ENCODE data around the gene EGFR. TPM values are rescaled to one million over a fixed set of nuclear protein-coding genes. Genes with fewer than 3 reads are reported as not detected.

The EGFR gene
- polyA plus RNA-seq, 1 experiment = 62.6 TPM

GRCh38 chr7:55174856-55175255 lies 156.0 kb downstream of the EGFR start:
- DNase-seq (ENCODE audit: low read depth, low spot score) = no peak
- Histone ChIP-seq H3K27ac (ENCODE audit: low read depth, low read length) (no peak overlapping the region), H3K4me3 (ENCODE audit: low read depth, low read length) (no peak overlapping the region), H3K27me3 (ENCODE audit: control insufficient read depth, insufficient read depth, low read length) (no peaks in the 10 kb centered on the region), H3K9me3 (ENCODE audit: control insufficient read depth, insufficient read depth, low read length) (no peaks in the 10 kb centered on the region; the same call in 1 of the 2 replicates)
- POLR2A ChIA-PET = no interaction called here
- CTCF ChIA-PET = no interaction called here
- TF ChIP-seq CTCF (IDR thresholded peaks at IDR 0.05; ENCODE audit: low read depth, low read length) = no peak

- H3K9me3 ChIP-seq (ENCODE audit: control insufficient read depth, insufficient read depth, low read length) = no peaks in the 10 kb centered on the region; the same call in 1 of the 2 replicates
- CTCF ChIA-PET = interaction anchor here (1.4 to 1.9 kb wide), 2 partner anchors 78 to 404 kb away, joined by 5 to 8 read pairs; no protein-coding TSS in a partner anchor
- no peak overlapping the region for H3K4me3 ChIP-seq (ENCODE audit: low read depth, low read length)
- H3K27me3 ChIP-seq (ENCODE audit: control insufficient read depth, insufficient read depth, low read length) = no peaks in the 10 kb centered on the region
- no peak for TF ChIP-seq CTCF (IDR thresholded peaks at IDR 0.05; ENCODE audit: low read depth, low read length)
- DNase-seq (ENCODE audit: low read depth, low spot score) = no peak
- H3K27ac ChIP-seq (ENCODE audit: low read depth, low read length) = no peak overlapping the region
- POLR2A ChIA-PET = interaction anchor here (0.9 kb wide), 2 partner anchors 17 to 44 kb away, joined by 3 read pairs; no protein-coding TSS in a partner anchor
Observed at GRCh38 chr7:55177068-55177530, 158.3 kb downstream of the EGFR start.

- ChIA-PET POLR2A (no interaction called here), CTCF (interaction anchor here (1.4 to 1.9 kb wide), 2 partner anchors 78 to 404 kb away, joined by 5 to 8 read pairs; no protein-coding TSS in a partner anchor)
- no peak overlapping the region for H3K4me3 ChIP-seq (ENCODE audit: low read depth, low read length)
- no peak for TF ChIP-seq CTCF (IDR thresholded peaks at IDR 0.05; ENCODE audit: low read depth, low read length)
- no peaks in the 10 kb centered on the region; the same call in 1 of the 2 replicates for H3K9me3 ChIP-seq (ENCODE audit: control insufficient read depth, insufficient read depth, low read length)
- H3K27me3 ChIP-seq (ENCODE audit: control insufficient read depth, insufficient read depth, low read length) = no peaks in the 10 kb centered on the region
- no peak for DNase-seq (ENCODE audit: low read depth, low spot score)
- no peak overlapping the region for H3K27ac ChIP-seq (ENCODE audit: low read depth, low read length)
Observed at GRCh38 chr7:55177589-55178261, 158.9 kb downstream of the EGFR start.

GRCh38 chr7:55178292-55178862 lies 159.6 kb downstream of the EGFR start:
- Histone ChIP-seq H3K27ac (ENCODE audit: low read depth, low read length) (no peak overlapping the region), H3K27me3 (ENCODE audit: control insufficient read depth, insufficient read depth, low read length) (no peaks in the 10 kb centered on the region), H3K9me3 (ENCODE audit: control insufficient read depth, insufficient read depth, low read length) (no peaks in the 10 kb centered on the region; the same call in 1 of the 2 replicates), H3K4me3 (ENCODE audit: low read depth, low read length) (no peak overlapping the region)
- CTCF ChIA-PET = interaction anchor here (1.0 kb wide), 1 partner anchor 78 kb away, joined by 6 read pairs; no protein-coding TSS in a partner anchor
- POLR2A ChIA-PET = no interaction called here
- no peak for DNase-seq (ENCODE audit: low read depth, low spot score)
- no peak for TF ChIP-seq CTCF (IDR thresholded peaks at IDR 0.05; ENCODE audit: low read depth, low read length)
